GM15510 (cell line): ENCODE measurements around the gene ZNF555.

Experiments
- POLR2A ChIP-seq: IDR thresholded peaks from 3 replicates; pipeline ENCODE4 v1.6.1; 2011; ENCODE audit warnings: borderline replicate concordance; ENCODE audit not compliant: insufficient read length; ENCODE audit errors: extremely low read depth

ZNF555 gene

DNA sequence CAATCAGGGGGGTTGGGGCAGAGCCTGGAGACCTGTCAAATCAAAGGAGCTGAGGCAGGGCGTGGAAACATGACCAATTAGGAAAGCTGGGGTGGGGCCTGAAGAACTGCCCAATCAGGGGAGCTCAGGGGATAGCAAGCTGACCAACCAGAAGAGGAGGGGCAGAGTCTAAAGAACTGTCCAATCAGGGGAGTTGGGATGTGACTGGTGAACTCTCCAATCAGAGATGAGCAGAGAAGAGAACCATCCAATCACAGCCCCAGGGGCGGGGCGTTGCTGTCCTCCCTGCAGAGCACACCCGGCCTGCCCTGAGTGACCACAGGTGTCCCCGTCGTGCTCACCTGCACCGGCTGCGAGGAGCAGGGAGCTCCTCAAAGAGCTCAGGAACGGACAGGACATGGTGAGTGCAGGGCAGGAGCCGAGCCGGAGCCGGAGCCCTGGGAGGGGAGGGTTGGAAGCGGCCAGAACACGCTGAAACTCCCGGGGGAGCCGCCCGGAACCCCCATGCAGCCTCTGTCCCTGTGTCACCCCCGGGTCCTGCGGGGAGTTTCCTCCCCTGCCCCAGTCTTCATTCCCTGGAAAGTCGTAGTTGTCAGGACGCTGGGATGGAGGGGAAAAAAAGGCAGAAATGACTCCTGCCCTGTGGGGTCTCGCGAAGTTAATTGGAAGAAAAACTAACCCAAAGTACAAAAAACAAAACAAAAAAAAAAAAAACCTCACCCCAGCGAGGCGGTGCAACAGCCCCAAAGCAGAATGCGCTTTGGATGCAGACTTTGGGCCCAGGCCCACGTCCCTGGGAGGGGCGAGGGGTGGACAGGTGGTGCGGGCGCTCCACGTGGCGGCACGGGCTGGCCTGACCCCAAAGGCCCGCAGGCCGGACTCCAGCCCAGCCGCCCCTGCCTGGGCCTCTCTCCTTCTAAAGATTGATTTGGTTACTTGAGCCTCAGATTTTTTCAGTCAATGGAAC lies 26.0 kb downstream of the ZNF555 start, which contains the start of gene ZNF556:
TSS of gene ZNF556 (plus strand) at position 311 of the 967 bp plus-strand sequence. CDS start at position 398, 87 bp downstream.
- TF ChIP-seq POLR2A, result no peak

- no peak for TF ChIP-seq POLR2A
Observed at GRCh38 chr19:2869618-2870017, 28.3 kb downstream of the ZNF555 start.

- TF ChIP-seq POLR2A, result no peak
Observed at GRCh38 chr19:2877398-2878331, 36.4 kb downstream of the ZNF555 start.

- no peak for TF ChIP-seq POLR2A
Observed at GRCh38 chr19:2883686-2884439, 42.6 kb downstream of the ZNF555 start.

DNA sequence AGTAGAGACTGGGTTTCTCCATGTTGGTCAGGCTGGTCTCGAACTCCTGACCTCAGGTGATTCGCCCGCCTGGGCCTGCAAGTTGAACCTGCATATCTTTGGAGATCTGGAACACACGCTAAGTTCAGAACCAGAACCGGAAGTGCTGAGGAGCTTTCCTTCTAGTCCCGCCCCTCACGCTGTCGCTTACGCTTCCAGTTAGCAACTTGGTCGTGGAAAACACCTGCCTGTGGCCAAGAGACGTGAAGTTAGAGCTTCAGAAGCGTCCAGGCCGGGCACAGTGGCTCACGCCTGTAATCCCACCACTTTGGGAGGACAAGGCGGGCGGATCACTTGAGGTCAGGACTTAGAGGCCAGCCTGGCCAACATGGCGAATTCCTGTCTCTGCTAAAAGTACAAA lies 44.5 kb downstream of the ZNF555 start:
- TF ChIP-seq POLR2A, result no peak

DNA sequence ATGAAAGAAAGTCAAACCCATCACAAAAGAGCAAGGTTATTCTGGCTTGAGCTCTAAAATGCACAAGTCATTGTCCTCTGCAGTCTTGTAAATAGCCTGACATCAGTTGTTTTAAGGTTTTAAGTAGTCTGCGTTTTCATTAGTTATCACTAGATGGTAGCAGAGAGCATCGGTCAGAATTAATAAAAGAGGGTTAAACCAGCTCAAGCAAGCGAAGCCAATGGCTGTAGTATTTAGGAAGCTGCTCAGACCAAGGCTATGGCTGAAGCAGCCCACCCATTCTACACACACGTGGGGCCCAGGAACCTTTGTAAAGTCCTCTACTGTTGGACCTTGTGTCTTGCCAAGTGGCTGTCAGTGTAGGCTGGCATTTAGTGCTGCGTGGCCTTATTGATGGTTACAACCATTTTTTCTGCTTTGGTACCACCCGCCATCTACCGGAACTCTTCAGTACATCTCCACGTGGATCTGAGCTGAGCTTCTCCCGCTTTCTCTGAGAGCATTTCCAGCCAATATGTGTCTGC lies 46.2 kb downstream of the ZNF555 start:
- no peak for TF ChIP-seq POLR2A

- no peak for TF ChIP-seq POLR2A
Observed at GRCh38 chr19:2888731-2889224, 47.5 kb downstream of the ZNF555 start.

- TF ChIP-seq POLR2A, result no peak
Observed at GRCh38 chr19:2896694-2897093, 55.4 kb downstream of the ZNF555 start.

GRCh38 chr19:2900296-2901252 lies 59.3 kb downstream of the ZNF555 start, which contains the start of gene ZNF57:
TSS of gene ZNF57 (plus strand) at chr19:2900928. CDS start at chr19:2901046, 118 bp downstream.
- peak; percentile 60 for TF ChIP-seq POLR2A

GRCh38 chr19:2902590-2903218 lies 61.4 kb downstream of the ZNF555 start:
- no peak for TF ChIP-seq POLR2A

GRCh38 chr19:2905918-2906519 lies 64.7 kb downstream of the ZNF555 start:
- TF ChIP-seq POLR2A, result no peak

DNA sequence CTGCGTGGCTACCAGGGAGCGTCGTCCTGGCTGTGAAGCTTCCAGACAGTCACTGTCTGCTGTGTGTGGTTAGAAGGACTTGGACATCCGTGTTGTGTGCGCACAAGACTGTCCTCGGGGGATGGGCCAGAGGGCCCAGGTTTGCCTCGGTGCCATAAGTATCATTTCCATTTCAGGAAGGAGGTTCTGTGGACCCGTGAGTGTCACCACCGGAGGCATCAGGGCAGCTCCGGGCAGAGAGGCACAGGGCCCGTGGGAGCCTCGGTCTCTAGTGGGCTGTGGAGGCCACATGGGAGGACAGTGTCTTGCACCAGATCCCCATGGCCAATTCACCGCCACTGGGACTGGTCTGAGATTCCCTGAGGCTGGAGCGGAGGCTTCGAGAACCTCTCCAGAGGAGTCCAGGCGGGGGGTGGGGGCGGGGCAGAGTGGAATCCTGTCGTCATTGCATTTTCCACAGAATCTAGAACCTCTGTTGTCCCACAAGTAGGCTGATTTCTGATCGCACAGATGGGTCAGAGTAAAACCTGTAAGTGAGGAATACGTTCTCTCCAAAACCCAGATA lies 65.4 kb downstream of the ZNF555 start:
- no peak for TF ChIP-seq POLR2A
